Sigmoid colon (tissue), 7 donors: ENCODE results near the gene CAMTA1. TPM values are rescaled to one million over a fixed set of nuclear protein-coding genes. Genes with fewer than 3 reads are reported as not detected.

Source experiments
- DNase-seq: peaks from one replicate; pipeline ENCODE4 v3.0.0-alpha.2; 2019
- H3K27ac ChIP-seq, 4 donors: fragments of 200-600 bp; sonication (generic); one replicate each; pipeline ENCODE4 v1.5.1; 2016 to 2019; ENCODE audit warnings: mild to moderate bottlenecking in 1 of 4
- H3K27me3 ChIP-seq, 3 donors: fragments of 200-600 bp; sonication (generic); one replicate each; pipeline ENCODE4 v1.5.1; 2019; ENCODE audit warnings: mild to moderate bottlenecking in 1 of 3
- H3K36me3 ChIP-seq, 4 donors: fragments of 200-600 bp; sonication (generic); one replicate each; pipeline ENCODE4 v1.5.1; 2016 to 2019
- H3K4me1 ChIP-seq, 4 donors: fragments of 200-600 bp; sonication (generic); one replicate each; pipeline ENCODE4 v1.5.1; 2017 to 2019
- H3K4me3 ChIP-seq, 4 donors: fragments of 200-600 bp; sonication (generic); one replicate each; pipeline ENCODE4 v1.5.1; 2017 to 2019; ENCODE audit warnings: mild to moderate bottlenecking in 2 of 4, moderate library complexity in 1 of 4
- H3K9me3 ChIP-seq, 4 donors: fragments of 200-600 bp in 3 of 4; sonication (generic) in 3 of 4; one replicate each; pipeline versions ENCODE4 v1.5.1 to v1.6.1; 2013 to 2019
- EP300 ChIP-seq, 4 donors: sonication (generic); formaldehyde crosslinking; IDR thresholded peaks; one replicate each; pipeline ENCODE4 v1.6.1; 2017; ENCODE audit warnings: antibody characterized with exemption in 4 of 4
- POLR2A ChIP-seq, 2 donors: fragments of 450-650 bp; IDR thresholded peaks; one replicate each; pipeline ENCODE4 v1.6.1; 2016; ENCODE audit warnings: antibody characterized with exemption in 2 of 2, mild to moderate bottlenecking in 2 of 2, moderate library complexity in 2 of 2
- POLR2AphosphoS5 ChIP-seq, 4 donors: sonication (generic); formaldehyde crosslinking; IDR thresholded peaks; one replicate each; pipeline ENCODE4 v1.6.1; 2017; ENCODE audit warnings: antibody characterized with exemption in 4 of 4
- WGBS, 2 donors: extraction: QIAGEN DNeasy Blood & Tissue Kit; methylation state at CpG; one replicate each; pipeline ENCODE4 v1.1.7; 2013; 5-methylcytosine and 5-hydroxymethylcytosine counted together
- intact Hi-C: fragments of 100-400 bp; cut with DNase I; formaldehyde crosslinking; loops from one replicate; pipeline ENCODE4 v1.15.1; 2023
- polyA plus RNA-seq, 3 donors: library from polyadenylated mRNA; stranded (reverse); fragments of 200-250 nt; gene quantifications; one replicate each; pipeline ENCODE4 v1.2.3, GENCODE V29; 2013
- total RNA-seq, 4 donors: library from RNA; depleted of rRNA; stranded (reverse); fragments of >200 nt; gene quantifications; one replicate each; pipeline ENCODE4 v1.1.0, GENCODE V29; 2016
- TF ChIP-seq, protein P1 (sequence below), 4 experiments: fragments of 450-650 bp in 3 of 4; fragments of 200-600 bp in 1 of 4; IDR thresholded peaks; one replicate each; pipeline ENCODE4 v1.5.1; 2016 to 2019; ENCODE audit warnings: antibody characterized with exemption in 4 of 4, mild to moderate bottlenecking in 3 of 4, moderate library complexity in 2 of 4
- donor health status: healthy with polysubstance abuse.
- donor health status: Bipolar disorder and iron deficiency.
- donor health status: healthy.

CAMTA1 gene
- total and polyA plus RNA-seq, 7 donors = 97.9 to 196 (median 177) TPM

DNA sequence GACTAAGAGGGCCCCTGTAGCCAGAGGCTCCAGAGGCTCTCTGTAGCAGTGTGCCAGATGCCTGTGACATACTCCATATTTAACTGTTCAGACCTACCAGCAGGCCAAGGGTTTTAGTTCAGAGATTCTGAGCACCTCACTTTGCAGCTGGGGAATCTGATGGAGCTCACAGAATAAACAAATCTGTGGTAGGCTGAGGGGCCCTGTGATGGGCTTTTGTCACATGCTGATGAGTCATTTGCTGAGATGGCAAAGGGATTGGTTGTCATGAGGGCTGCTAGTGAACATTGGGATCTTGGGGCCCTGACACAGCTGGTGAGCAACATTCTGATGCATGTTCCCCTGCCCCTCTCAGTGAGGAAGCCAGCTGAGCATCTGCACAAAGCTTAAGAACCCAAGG lies 482.2 kb downstream of the CAMTA1 start:
- TF ChIP-seq EP300 (IDR thresholded peaks at IDR 0.05) = no peak
- TF ChIP-seq POLR2A (IDR thresholded peaks at IDR 0.05) = no peak
- TF ChIP-seq, protein P1, sequence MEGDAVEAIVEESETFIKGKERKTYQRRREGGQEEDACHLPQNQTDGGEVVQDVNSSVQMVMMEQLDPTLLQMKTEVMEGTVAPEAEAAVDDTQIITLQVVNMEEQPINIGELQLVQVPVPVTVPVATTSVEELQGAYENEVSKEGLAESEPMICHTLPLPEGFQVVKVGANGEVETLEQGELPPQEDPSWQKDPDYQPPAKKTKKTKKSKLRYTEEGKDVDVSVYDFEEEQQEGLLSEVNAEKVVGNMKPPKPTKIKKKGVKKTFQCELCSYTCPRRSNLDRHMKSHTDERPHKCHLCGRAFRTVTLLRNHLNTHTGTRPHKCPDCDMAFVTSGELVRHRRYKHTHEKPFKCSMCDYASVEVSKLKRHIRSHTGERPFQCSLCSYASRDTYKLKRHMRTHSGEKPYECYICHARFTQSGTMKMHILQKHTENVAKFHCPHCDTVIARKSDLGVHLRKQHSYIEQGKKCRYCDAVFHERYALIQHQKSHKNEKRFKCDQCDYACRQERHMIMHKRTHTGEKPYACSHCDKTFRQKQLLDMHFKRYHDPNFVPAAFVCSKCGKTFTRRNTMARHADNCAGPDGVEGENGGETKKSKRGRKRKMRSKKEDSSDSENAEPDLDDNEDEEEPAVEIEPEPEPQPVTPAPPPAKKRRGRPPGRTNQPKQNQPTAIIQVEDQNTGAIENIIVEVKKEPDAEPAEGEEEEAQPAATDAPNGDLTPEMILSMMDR (IDR thresholded peaks at IDR 0.05) = no peak
- Histone ChIP-seq H3K27me3 (no peaks in the 10 kb centered on the region), H3K4me1 (peaks cover 0 to 10% (median 4%) of the 10 kb centered on the region in 4 donors), H3K27ac (no peak overlapping the region), H3K4me3 (no peak overlapping the region), H3K36me3 (no peaks in the 10 kb centered on the region), H3K9me3 (peaks cover 0 to 13% (median 2%) of the 10 kb centered on the region in 4 donors)
- DNase-seq = no peak
- intact Hi-C loops = no loop called here

DNA sequence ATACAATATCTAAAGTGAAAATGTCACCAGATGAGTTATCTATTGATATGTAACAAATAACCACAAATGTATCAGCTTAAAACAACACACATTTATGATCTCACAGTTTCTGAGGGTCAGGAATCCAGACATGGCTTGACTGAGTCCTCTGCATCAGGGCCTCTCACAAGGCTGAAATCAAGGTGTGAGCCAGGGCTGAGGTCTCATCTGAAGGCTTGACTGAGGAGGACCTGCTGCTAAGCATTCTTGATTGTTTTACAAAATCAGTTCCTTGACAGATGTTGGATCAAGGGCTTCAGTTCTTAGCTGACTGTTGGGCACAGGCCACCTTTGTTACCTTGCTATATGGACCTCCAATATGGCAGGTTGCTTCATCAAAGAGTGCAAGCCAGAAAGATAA lies 483.7 kb downstream of the CAMTA1 start:
- Histone ChIP-seq H3K9me3 (peaks cover 0 to 13% (median 2%) of the 10 kb centered on the region in 4 donors), H3K27me3 (no peaks in the 10 kb centered on the region), H3K27ac (no peak overlapping the region), H3K4me1 (peaks cover 0 to 1% (median 0%) of the 10 kb centered on the region in 4 donors), H3K36me3 (no peaks in the 10 kb centered on the region), H3K4me3 (no peak overlapping the region)
- no peak for DNase-seq
- TF ChIP-seq POLR2A (IDR thresholded peaks at IDR 0.05) (no peak), POLR2AphosphoS5 (IDR thresholded peaks at IDR 0.05) (no peak), EP300 (IDR thresholded peaks at IDR 0.05) (no peak)
- TF ChIP-seq, protein P1 (IDR thresholded peaks at IDR 0.05) = no peak
- intact Hi-C loops = no loop called here

DNA sequence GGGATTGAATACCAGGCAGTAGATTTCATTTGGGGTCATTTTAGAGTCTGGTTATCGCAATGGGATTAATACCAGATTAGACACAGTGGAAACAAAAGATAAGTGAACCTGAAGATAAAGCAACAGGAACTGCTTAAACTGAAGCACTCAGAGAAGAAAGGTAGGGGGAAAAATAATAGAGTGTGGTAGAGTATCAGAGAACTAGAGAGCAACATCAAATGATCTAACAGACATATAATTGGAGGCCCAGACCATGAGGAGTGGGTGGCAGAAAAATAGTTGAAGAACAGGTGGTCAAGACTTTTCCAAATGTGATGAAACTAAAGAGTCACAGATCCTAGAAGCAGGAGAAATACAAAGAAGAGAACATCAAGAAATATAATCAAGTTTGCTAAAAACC lies 484.3 kb downstream of the CAMTA1 start:
- intact Hi-C loops = no loop called here

DNA sequence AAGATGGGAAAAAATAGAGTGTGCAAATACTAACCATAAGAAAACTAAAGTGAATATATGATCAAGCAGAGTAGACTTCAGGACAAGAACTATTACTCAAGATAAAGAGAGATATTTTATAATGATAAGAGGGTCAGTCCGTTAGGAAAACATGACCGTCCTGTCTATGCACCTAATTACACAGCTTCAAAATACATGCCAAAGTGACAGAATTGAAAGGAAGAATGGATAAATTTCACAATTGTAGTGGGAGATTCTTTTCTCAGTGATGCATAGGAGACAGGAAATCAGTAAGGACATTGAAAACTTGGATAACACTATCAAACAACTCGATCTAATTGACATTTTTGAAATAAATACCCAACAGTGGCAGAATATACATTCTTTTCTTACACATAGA lies 489.0 kb downstream of the CAMTA1 start:
- Histone ChIP-seq H3K4me1 (no peaks in the 10 kb centered on the region), H3K27me3 (no peaks in the 10 kb centered on the region), H3K9me3 (peaks cover 0 to 15% (median 0%) of the 10 kb centered on the region in 4 donors), H3K4me3 (no peak overlapping the region), H3K36me3 (no peaks in the 10 kb centered on the region), H3K27ac (no peak overlapping the region)
- TF ChIP-seq, protein P1 (IDR thresholded peaks at IDR 0.05) = no peak
- no peak for DNase-seq
- intact Hi-C loops = no loop called here
- WGBS, 2 donors = 75 to 85% methylated on average over 3 of the region's 3 CpGs

More for the DNA sequence above, 484.3 kb downstream of the CAMTA1 start:
- TF ChIP-seq, protein P1 (IDR thresholded peaks at IDR 0.05) = no peak
- TF ChIP-seq POLR2A (IDR thresholded peaks at IDR 0.05) = no peak
- Histone ChIP-seq H3K36me3 (no peaks in the 10 kb centered on the region), H3K9me3 (peaks cover 0 to 13% (median 2%) of the 10 kb centered on the region in 4 donors), H3K27ac (no peak overlapping the region), H3K27me3 (no peaks in the 10 kb centered on the region), H3K4me1 (no peaks in the 10 kb centered on the region), H3K4me3 (no peak overlapping the region)
- WGBS, 2 donors = 96 to 98% methylated on average over 1 of the region's 1 CpG
- no peak for DNase-seq

DNA sequence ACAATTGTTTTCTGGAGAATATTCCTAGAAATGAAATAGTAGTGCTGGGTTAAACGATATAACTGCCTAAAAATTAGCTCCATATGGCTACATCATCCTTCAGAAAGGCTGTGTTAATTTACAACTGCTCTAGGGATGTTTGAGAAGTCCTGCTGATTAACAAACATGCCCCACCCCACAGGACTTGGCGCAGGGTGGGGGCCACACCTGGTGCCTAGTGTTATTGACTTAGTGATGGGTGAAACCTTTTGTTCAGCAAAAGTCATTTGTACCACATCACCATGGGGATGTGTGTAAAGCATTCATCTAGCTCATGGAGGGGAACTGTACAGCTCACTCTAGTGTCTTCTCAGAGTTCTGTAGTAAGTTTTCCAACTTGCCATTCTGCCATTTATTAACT lies 492.8 kb downstream of the CAMTA1 start:
- H3K4me1 ChIP-seq = no peaks in the 10 kb centered on the region
- H3K9me3 ChIP-seq = peaks cover 0 to 7% (median 0%) of the 10 kb centered on the region in 4 donors
- no peak overlapping the region for H3K4me3 ChIP-seq
- H3K27ac ChIP-seq = no peak overlapping the region
- 22 to 73% methylated on average over 2 of the region's 2 CpGs for WGBS, 2 donors
- H3K27me3 ChIP-seq = no peaks in the 10 kb centered on the region
- intact Hi-C loops = no loop called here
- TF ChIP-seq EP300 (IDR thresholded peaks at IDR 0.05) = no peak
- TF ChIP-seq POLR2AphosphoS5 (IDR thresholded peaks at IDR 0.05) = no peak
- TF ChIP-seq POLR2A (IDR thresholded peaks at IDR 0.05) = no peak
- TF ChIP-seq, protein P1 (IDR thresholded peaks at IDR 0.05) = no peak
- DNase-seq = no peak
- no peaks in the 10 kb centered on the region for H3K36me3 ChIP-seq
